Left renal cortex interstitium (tissue), 4 donors: ENCODE measurements around the gene TRPM5. TPM values are rescaled to one million over a fixed set of nuclear protein-coding genes. Genes with fewer than 3 reads are reported as not detected.

ENCODE experiments used
- DNase-seq, 4 donors: peaks; one replicate each; pipeline ENCODE4 v3.0.0-alpha.2; 2013; ENCODE audit warnings: low read depth in 4 of 4, low spot score in 2 of 4, missing footprints in 1 of 4
- polyA plus RNA-seq, 4 donors: library from polyadenylated mRNA; unstranded; fragments of 120-200 nt; gene quantifications; one replicate each; pipeline ENCODE4 v1.2.1, GENCODE V29; 2013; ENCODE audit not compliant: insufficient read length in 4 of 4

TRPM5 gene
- polyA plus RNA-seq, 4 donors: 1.7 to 5.0 (median 3.3) TPM

DNA sequence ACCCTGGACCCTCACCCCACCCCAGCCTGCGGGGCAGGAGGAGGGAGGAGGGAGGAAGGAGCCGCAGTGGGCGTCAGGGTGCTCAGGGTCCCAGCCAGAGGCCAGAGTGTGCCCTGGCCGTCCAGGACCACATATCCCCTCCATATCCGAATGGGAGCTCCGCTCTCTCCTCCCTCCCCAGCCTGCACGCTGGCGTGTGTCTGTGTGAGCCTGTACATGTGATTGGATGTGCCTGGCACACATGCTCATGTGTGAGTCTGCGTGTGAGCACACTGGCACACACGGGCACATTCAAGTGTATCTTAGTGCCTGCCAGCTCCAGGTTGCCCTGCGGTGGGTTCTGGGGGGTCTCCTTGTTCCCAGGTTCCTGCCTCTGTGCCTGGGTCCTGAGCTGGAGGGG is 35.6 kb downstream of the TRPM5 start:
- DNase-seq: no peak

DNA sequence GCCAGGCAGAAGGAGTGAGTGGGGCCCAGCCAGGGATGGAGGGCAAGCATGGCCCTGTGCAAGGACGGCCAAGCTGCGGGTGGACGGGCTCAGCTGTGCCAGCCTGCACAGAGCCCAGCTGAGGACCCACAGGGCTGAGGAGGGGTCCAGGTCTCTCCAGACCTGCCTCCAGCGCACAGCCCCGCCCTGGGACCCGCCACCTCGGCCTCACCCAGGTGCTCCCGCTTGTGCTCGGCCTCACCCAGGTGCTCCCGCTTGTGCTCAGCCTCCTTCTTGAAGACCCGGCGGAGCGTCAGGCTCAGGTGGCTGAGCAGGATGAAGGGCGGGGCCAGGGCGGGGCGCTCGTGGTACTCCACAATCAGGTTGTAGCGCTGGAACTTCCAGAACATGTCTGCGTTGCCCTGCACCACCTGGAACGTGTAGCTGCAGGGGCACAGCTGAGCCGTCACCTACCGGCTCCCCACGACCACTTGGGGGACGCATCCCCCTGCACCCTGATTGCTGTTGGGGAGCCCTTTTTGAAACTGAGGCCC is 37.4 kb downstream of the TRPM5 start:
- no peak for DNase-seq

DNA sequence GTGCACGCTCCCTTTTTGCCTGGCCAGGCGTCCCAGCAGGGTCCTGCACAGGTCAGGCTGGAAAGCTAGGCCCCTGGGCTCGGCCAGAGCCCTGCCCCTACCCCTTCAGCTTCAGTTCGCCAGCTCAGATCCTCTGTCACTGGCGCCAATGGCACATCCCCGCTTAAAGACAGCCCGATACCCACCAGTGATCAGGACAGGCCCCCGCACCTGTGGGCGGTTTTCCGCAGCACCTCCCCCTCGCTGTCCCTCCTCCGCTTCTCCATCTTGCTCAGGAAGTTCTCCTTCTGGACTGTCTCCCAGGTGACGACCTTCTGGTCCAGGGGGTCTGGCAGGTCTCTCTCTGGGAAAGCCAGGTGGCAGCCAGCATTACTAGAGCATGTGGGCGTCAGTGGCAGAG is 37.9 kb downstream of the TRPM5 start:
- DNase-seq: no peak

DNA sequence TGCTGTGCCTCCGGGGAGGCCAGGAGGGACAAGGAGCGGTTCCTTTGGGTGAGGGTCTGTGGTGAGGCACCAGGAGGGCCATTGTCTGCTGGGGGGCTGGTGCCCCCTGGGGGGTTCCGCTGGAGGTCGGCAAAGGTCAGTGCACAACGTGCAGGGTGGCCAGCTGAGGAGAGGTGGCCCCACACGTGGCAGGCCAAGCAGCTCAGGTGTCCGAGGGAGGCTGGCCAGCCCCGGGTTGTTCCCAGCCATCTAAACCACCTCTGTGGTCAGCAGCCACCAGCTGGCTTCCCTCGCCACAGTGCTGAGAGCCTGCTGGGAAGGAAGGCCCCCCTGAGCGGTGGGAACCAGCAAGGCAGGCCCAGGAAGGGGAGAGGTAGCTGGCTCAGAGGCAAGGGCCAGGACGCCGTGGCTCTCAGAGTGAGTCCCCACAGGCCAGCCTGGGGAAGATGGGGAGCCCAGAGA is 39.5 kb downstream of the TRPM5 start:
- DNase-seq: no peak

DNA sequence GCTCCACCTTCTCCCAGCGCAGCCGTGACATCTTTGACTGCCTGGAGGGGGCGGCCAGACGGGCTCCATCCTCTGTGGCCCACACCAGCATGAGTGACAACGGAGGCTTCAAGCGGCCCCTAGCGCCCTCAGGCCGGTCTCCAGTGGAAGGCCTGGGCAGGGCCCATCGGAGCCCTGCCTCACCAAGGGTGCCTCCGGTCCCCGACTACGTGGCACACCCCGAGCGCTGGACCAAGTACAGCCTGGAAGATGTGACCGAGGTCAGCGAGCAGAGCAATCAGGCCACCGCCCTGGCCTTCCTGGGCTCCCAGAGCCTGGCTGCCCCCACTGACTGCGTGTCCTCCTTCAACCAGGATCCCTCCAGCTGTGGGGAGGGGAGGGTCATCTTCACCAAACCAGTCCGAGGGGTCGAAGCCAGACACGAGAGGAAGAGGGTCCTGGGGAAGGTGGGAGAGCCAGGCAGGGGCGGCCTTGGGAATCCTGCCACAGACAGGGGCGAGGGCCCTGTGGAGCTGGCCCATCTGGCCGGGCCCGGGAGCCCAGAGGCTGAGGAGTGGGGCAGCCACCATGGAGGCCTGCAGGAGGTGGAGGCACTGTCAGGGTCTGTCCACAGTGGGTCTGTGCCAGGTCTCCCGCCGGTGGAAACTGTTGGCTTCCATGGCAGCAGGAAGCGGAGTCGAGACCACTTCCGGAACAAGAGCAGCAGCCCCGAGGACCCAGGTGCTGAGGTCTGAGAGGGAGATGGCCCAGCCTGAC is 41.2 kb downstream of the TRPM5 start:
- DNase-seq: no peak

DNA sequence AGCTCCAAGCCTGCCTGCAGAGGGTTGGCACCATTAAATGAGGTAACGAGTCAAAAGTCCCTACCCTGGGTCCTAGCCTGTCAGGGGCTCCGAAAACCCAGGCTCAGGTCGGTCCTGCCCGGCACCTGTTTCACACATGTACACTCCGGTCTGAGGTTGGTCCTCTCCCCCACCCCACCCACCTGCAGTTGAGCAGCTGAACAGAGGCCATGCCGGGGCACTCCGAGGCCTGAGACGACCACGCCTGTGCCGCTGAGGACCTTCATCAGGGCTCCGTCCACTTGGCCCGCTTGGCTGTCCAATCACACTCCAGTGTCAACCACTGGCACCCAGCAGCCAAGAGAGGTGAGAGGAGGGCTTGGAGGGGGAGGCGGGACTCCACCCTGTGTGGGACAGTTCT is 42.2 kb downstream of the TRPM5 start:
- DNase-seq: no peak

DNA sequence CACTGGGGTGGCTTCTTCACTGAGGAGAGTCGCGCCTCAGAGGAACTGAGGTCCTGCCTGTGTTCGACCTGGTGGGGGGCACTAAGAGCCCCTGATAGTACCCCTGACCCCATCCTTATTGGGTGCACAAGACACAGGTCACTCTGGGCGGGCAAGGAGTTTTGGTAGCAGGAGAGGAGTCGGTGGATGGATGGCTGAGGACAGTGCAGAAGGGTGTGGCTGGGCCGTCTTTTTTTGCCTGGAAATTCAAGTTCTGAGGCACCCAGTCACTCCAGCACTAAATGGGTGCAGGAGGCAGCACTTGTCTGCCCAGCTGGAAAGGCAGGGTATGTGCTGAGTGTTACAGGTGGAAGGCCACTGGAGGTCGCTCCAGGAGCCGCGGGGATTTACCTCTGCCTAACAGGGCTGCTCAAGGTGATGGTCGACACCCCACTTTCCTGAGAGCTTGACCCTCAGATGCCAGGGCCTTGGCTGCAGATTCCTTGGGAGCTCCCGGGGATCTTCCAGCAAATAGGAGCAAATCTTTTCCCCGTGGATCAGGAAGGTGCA is 42.8 kb downstream of the TRPM5 start:
- no peak for DNase-seq

DNA sequence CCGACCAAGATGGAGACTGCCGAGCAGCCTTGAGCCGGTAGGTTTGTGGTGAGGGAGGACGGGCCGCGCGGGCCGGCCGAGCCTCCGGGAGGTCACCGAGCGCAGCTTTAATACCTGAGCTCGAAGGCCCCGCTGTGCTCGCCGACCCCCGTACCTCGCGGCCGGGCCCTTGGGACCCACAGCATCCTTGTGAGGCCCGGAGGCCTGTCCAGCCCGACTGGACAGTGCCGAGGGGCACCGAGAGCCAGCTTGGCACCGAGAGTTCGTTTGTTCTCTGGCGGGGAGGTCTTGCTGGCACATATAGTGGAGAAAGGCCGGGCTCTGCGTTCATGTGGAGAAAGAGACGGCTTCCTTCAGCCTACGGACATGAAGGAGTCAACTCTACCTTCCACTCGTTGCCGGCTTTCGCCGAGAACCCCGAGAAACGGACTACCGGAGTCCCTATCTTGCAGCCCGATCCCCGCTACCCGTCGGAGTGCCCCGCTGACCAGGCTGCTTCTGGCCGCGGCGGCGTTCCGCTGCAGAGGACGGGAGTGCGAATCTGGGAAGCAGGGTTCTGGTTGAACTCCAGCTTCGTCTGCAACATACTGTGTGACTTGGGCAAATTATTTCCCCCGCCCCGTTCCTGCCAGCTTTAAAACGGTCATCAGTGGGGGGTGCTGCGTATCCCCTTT is 43.4 kb downstream of the TRPM5 start:
- DNase-seq: no peak

DNA sequence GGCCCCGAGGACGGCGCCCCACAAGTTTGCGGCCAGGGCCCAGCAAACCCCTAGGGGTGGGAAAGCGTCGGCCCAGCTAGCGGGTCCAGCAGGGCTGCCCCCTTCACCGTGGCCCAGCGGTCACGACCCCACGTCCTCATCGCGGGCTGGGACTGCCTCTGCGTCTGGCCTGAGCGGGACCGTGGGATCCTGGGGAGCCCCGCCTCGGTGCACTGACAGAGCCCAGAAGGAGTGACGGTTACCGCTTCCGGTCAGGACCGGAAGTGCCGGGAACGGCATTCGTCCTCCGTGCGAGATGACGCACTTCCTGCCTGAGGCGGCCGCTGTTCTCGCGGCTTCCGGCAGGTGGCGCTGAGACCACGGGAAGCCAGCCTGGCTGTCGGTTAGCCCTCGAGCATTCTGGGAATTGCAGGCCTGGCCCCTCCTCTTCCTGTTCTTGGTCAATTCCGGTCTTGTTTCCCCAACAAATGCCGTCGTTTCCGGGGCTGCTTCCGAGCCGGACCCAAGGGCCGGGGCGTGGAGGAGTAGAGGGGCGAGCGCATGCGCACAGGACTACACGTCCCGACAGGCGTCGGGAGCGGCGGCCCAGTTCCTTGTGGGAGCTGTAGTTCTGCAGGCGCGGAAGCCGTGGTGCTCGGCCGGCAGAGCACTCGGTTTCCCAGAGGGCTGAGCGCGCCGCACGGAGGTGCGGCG is 44.1 kb downstream of the TRPM5 start, which contains the start of gene TSSC4:
Gene TSSC4 (plus strand): TSS at position 682 of the 693 bp plus-strand sequence. CDS start 1,884 bp downstream, outside the sequence.
- peak; percentile 99 to 100 (median 100) for DNase-seq

DNA sequence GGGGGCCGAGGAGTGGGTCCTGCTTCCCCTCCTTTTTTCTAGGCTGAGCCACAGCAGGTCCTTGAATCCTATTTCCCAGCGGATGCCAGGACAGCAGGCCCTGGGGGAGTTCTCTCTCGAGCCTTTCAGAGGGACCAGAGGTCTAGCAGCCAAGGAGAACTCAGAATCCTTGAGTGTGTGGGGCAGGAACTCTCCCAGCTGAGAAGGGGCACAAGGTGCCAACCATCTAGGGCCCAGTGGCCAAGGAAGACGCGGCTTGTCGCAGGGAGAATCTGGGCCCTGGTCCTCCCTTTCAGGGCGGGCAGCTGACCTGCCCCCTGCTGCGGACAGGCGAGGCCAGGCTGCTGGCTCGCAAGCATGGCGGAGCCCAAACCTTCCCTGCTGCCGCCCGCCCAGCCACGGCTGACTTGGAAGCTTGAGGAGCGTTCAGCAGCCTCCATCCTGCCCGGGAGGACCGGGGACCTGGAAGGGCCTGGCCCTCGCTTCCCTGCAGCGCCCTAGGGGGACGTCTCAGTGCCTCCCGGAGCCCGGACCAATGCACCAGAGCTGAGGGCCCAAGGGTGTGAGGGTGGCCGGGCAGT is 44.7 kb downstream of the TRPM5 start:
- no peak for DNase-seq

DNA sequence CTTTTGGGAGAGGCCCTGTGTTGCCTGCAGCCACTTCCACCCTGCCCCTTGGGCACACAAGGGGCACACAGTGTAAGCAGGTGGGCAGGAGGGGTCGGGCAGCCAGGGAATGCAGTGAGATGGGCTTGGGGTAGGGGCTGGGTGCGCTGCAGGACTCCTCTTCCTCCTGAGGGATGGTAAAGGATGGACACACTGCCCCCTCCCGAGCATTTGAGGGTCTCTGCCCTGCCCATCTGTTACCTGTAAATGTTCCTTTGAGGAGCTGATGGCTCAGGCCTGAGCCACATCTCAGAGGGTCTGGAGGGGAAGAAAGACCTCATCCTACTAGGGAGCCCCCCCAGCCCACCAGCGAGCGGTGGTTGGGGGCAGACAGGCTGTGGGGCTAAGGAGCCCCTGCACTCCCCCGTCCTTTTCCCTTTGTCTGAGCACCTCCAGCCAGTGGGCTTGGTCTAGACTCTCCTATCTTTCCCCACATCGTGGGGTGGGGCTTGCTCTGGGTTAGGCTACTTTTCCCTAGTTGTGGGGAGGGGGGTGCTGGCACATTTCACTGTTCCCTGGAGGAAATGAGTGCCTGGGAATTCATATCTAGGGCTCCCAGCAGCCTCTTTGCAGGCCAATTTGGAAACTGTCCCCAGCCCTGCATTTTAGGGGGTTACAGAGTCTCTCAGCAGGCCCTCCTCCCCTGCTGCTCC is 45.5 kb downstream of the TRPM5 start:
- no peak for DNase-seq

DNA sequence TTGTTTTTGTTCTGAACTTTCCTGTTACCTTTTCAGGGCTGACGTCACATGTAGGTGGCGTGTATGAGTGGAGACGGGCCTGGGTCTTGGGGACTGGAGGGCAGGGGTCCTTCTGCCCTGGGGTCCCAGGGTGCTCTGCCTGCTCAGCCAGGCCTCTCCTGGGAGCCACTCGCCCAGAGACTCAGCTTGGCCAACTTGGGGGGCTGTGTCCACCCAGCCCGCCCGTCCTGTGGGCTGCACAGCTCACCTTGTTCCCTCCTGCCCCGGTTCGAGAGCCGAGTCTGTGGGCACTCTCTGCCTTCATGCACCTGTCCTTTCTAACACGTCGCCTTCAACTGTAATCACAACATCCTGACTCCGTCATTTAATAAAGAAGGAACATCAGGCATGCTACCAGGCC is 47.3 kb downstream of the TRPM5 start:
- no peak for DNase-seq

DNA sequence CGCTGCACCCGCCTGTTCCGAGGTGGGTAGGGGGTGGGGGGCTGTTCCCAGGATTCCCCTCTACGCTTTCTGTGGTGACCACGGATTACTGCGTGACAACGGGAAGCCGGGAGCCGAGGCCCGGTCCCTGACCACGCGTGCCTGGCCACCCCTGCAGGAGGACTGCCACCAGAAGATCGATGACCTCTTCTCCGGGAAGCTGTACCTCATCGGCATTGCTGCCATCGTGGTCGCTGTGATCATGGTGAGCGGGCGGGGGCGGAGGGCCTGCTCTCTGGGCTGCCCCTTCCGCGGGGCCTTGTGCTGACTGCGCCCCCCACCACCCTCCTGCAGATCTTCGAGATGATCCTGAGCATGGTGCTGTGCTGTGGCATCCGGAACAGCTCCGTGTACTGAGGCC is 47.8 kb downstream of the TRPM5 start:
- no peak for DNase-seq

DNA sequence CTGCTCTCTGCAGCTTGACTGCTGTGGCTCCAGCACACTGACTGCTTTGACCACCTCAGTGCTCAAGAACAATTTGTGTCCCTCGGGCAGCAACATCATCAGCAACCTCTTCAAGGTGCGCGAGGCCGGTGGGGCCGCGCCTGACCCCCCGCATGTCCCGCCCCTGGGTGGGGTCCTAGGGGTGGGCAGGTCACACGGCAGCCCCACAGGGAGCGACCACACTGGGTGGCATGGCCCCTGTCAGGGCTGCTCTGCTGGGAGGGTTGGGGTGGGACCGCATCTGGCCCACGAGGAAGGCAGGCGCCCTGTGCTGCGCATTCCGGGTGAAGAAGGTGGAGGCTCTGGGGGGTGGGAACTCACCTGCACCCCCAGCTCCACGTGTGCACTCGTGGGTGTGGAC is 48.5 kb downstream of the TRPM5 start:
- no peak for DNase-seq

DNA sequence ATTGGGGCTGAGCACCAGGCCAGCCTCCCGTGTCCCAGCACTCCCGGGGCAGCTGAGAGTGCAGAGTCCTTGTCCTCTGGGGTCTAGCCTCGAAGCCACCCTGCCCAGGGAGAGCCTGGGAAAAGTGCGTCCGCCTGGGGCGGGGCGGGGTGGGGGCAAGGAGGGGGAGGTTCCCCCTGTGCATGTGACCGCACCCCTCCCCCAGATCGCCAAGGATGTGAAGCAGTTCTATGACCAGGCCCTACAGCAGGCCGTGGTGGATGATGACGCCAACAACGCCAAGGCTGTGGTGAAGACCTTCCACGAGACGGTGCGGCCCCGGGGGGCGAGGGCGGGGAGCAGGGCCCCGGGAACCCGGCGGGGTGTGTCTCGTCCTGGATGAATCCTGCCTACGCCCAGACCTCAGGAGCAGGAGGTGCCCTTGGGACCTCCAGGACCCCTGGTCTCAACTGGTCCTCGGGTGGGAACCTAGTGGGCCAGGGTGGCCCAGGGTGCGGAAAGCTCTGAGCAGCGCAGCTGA is 49.0 kb downstream of the TRPM5 start:
- DNase-seq: no peak

DNA sequence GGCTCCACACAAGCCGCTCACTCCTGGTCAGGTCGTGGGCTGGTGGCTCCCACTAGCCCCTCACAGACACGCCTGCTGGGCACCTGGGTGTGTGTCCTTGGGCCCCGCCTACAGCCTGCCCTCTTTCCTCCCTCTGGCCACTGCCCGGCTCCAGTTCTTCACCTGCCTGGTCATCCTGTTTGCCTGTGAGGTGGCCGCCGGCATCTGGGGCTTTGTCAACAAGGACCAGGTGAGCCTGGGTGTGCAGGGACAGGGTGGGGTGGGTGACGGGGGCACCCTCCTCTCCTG is 49.6 kb downstream of the TRPM5 start:
- DNase-seq: no peak
